ENCODE data around the gene KRT73. TPM values are rescaled to one million over a fixed set of nuclear protein-coding genes. Genes with fewer than 3 reads are reported as not detected.

The KRT73 gene
- total and polyA plus RNA-seq, 2 of the 8 experiments (the other 6 are each of a cell fraction or from before 2014, with no cell fraction given), result not detected

DNA sequence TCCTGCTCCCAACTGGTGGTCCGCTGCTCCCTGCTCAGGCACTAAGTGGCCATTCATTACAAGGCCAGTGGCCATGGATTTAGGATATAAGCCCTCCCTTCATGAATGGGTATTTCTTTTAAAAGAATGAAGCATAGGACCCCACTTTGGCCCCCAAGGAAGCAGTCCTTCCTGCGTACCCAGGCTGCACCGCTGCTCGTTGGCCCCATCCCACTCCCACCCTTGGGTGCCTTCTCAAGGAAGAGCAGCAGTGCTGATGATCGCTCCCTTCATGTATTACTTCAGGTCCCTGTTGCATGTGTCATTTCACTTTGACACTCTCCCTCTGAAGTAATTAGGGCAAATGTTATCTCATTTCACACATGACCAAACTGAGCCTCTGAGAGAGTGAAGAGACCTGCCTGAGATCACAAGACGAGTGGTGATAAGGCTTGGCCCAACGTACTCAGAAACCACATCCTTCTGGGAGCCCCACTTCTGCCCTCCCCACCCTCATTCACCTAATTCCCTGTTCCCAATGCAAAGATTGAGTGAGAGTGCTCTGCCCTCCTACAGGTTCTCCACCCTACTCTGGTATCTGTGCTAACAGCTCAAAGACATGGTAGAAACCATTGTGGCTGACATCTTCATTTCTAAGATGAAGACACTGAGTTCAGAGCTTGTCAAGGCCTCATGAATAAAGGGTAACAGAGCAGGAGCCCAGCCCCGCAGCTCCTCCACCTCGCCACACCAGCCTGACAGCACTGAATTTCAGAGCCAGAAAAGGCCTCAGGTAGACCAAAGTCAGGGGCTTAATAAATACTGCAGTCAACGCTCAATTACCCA, 43.9 kb upstream of the KRT73 start:
- Histone ChIP-seq H3K9ac (replicated peaks in 1 of 4; ENCODE audit: extremely low read depth in 1 of 4, low read depth in 3 of 4, low read length in 3 of 4) (no peak overlapping the region), H2BK5ac (ENCODE audit: low read depth, low read length) (no peak overlapping the region), H2BK20ac (ENCODE audit: low read length) (no peak overlapping the region), H3K18ac (ENCODE audit: extremely low read depth, low read length) (no peak overlapping the region), H4K91ac (replicated peaks; ENCODE audit: insufficient read length, low read length) (no peak overlapping the region), H4K5ac (ENCODE audit: insufficient read length, low read depth, low read length) (no peak overlapping the region), H2BK12ac (ENCODE audit: low read depth, low read length) (no peak overlapping the region), H3K9me3 (ENCODE audit: insufficient read depth in 2 of 2, low read depth in 1 of 2, low read length in 1 of 2) (no peaks in the 10 kb centered on the region), H3K4me3 (ENCODE audit: extremely low read depth in 1 of 4, insufficient read depth in 2 of 4, low read depth in 3 of 4, low read length in 4 of 4) (no peak overlapping the region), H3K4me2 (ENCODE audit: insufficient read depth in 1 of 2, low read depth in 2 of 2, low read length in 2 of 2) (no peak overlapping the region), H3K36me3 (ENCODE audit: control insufficient read depth in 2 of 4, insufficient read depth in 4 of 4, low read length in 3 of 4) (no peaks in the 10 kb centered on the region), H2BK120ac (replicated peaks; ENCODE audit: low read depth, low read length) (no peak overlapping the region), H4K8ac (ENCODE audit: extremely low read depth, insufficient read depth, low read length) (no peak overlapping the region), H3K4me1 (replicated peaks in 1 of 4; ENCODE audit: control insufficient read depth in 3 of 4, insufficient read depth in 4 of 4, low read length in 3 of 4) (no peaks in the 10 kb centered on the region), H2AK5ac (ENCODE audit: low read depth, low read length) (no peak overlapping the region), H2BK15ac (ENCODE audit: low read length) (no peak overlapping the region), H2AFZ (ENCODE audit: low read length) (no peak overlapping the region), H3K79me2 (ENCODE audit: control insufficient read depth in 1 of 2, insufficient read depth in 2 of 2, low read length in 2 of 2) (no peaks in the 10 kb centered on the region), H4K20me1 (replicated peaks in 1 of 2; ENCODE audit: control insufficient read depth in 1 of 2, insufficient read depth in 2 of 2, low read length in 2 of 2) (no peaks in the 10 kb centered on the region), H3K14ac (ENCODE audit: insufficient read length) (no peak overlapping the region), H3K23me2 (ENCODE audit: low read depth, low read length) (no peaks in the 10 kb centered on the region), H3K27ac (ENCODE audit: low read depth, low read length) (no peak overlapping the region), H3K79me1 (ENCODE audit: low read depth, low read length) (no peaks in the 10 kb centered on the region), H3K56ac (replicated peaks; ENCODE audit: insufficient read length, low read depth, low read length) (no peak overlapping the region), H3K27me3 (replicated peaks in 1 of 4; ENCODE audit: control insufficient read depth in 3 of 4, extremely low read depth in 1 of 4, insufficient read depth in 3 of 4, low read length in 3 of 4) (no peaks in the 10 kb centered on the region), H3K23ac (ENCODE audit: insufficient read length) (no peak overlapping the region), H3K4ac (replicated peaks; ENCODE audit: insufficient read length, low read depth, low read length) (no peak overlapping the region)
- ChIA-PET CTCF (ENCODE audit: partially characterized antibody) (interaction anchor here (0.6 to 3.2 kb wide), 6 partner anchors 11 to 271 kb away, joined by 3 to 12 read pairs (median 3); no protein-coding TSS in a partner anchor), POLR2A (ENCODE audit: partially characterized antibody) (no interaction called here)
- 82% methylated on average over 10 of the region's 10 CpGs; no CpG with 5 or more reads in 1 of the 2 experiments for WGBS, 2 experiments (ENCODE audit: extremely low coverage in 1 of 2, insufficient coverage in 1 of 2, insufficient read length in 1 of 2, insufficient replicate concordance in 2 of 2, low coverage in 1 of 2, low lambda C conversion rate in 2 of 2, missing lambda C conversion rate in 1 of 2)
- FAIRE-seq (no peak), DNase-seq (ENCODE audit: low read depth in 1 of 2, low spot score in 2 of 2) (no peak)
- no peak for TF ChIP-seq RNF2 (IDR thresholded peaks at IDR 0.05; ENCODE audit: borderline replicate concordance, low read depth, low read length, missing control alignments, poor library complexity, severe bottlenecking)
- no peak for TF ChIP-seq BACH1 (IDR thresholded peaks at IDR 0.05; ENCODE audit: low read length)
- no peak for TF ChIP-seq SIRT6 (IDR thresholded peaks at IDR 0.05; ENCODE audit: low read length)
- no peak for TF ChIP-seq CBX8 (IDR thresholded peaks at IDR 0.05; ENCODE audit: borderline replicate concordance, low read depth, low read length)
- TF ChIP-seq HDAC6 (IDR thresholded peaks at IDR 0.05; ENCODE audit: low read depth, low read length), result no peak
- no peak for TF ChIP-seq SP1 (IDR thresholded peaks at IDR 0.05; ENCODE audit: low read depth, low read length)
- TF ChIP-seq MAFK (IDR thresholded peaks at IDR 0.05; ENCODE audit: low read depth, low read length), result no peak
- no peak for TF ChIP-seq SIN3A (conservative IDR thresholded peaks at IDR 0.05 in 1 of 2, IDR thresholded peaks at IDR 0.05 in 1 of 2; ENCODE audit: low read depth in 1 of 2, low read length in 2 of 2)

All from H1 (cell line).